HL-60/S4 treated with phorbol 12-myristate 13-acetate at 8.2 ng/mL for 4 days and 3 days (cell line): ENCODE measurements around the gene FAM47E.

Experiments
- in situ Hi-C: fragments of 300-500 bp; cut with MboI; formaldehyde crosslinking; loops from 2 replicates; pipeline ENCODE4 v1.15.0; 2022; ENCODE audit warnings: low sequenced_read_pairs

Gene FAM47E

GRCh38 chr4:76296286-76296820, 44.8 kb downstream of the FAM47E start:
- in situ Hi-C loops = loop anchor here (10.0 kb wide), 1 partner anchor 82 kb away; the partner anchor contains the start of gene SCARB2

GRCh38 chr4:76298227-76298626, 46.7 kb downstream of the FAM47E start:
- in situ Hi-C loops = loop anchor here (10.0 kb wide), 1 partner anchor 83 kb away; the partner anchor contains the start of gene SCARB2

DNA sequence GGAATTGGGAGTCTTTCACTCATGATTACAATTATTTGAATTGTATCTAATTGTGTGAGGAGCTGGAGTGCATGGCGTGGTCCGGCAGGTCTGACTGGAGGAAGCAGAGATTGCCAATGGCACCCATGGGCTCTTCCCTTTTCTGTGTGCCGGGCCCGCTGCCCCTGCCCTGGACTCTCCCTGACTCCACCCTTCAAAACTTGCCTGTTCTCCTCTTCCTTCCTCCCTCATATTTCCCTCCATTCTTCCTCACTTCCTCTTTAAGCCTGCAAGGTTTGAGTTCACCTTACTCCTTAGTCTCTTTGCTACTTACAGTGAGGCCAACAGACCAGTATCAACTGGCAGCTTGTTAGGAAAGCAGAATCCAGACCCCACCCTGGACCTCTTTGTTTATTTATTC, 48.5 kb downstream of the FAM47E start:
- in situ Hi-C loops = no loop called here

- in situ Hi-C loops = no loop called here
Measured at GRCh38 chr4:76301068-76301774, 49.7 kb downstream of the FAM47E start.

- in situ Hi-C loops = no loop called here
Measured at GRCh38 chr4:76301775-76302162, 50.2 kb downstream of the FAM47E start.

GRCh38 chr4:76302826-76303438, 51.4 kb downstream of the FAM47E start:
- in situ Hi-C loops = no loop called here

DNA sequence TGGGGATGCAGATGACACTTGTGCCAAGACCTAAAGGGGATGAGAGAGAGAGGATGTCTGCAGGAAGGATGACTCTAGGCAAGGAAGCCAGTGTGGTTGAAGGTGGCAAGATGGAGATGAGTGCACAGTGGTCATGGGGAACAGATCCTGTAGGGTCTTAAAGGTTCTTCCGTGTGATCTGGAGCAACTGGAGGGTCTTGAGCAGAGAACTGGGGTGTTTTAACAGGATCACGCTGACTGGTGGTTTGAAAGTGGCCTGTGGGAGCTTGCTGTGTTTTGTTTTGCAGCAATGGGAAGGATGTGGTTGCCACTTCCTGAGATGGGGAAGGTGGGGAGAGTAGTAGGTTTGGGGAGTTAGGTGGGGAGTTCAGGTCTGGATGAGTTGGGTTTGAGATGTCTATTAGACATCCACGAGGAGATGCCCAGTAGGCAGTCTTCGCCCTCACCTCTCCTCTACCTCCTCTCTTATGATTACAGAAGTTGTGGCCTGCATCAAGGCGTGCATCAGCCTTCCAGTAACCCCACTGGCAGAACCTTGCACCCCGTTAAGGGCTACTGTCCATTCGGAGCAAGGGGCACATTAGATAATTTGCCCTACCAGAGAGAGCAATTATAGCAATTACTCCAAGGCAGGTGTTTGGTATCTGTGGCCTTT, 53.6 kb downstream of the FAM47E start:
- in situ Hi-C loops = no loop called here

GRCh38 chr4:76305971-76306881, 54.7 kb downstream of the FAM47E start, which contains the start of gene STBD1:
Gene STBD1 (plus strand): TSS chr4:76306733. CDS start chr4:76306770, 37 bp downstream.
- in situ Hi-C loops = no loop called here

DNA sequence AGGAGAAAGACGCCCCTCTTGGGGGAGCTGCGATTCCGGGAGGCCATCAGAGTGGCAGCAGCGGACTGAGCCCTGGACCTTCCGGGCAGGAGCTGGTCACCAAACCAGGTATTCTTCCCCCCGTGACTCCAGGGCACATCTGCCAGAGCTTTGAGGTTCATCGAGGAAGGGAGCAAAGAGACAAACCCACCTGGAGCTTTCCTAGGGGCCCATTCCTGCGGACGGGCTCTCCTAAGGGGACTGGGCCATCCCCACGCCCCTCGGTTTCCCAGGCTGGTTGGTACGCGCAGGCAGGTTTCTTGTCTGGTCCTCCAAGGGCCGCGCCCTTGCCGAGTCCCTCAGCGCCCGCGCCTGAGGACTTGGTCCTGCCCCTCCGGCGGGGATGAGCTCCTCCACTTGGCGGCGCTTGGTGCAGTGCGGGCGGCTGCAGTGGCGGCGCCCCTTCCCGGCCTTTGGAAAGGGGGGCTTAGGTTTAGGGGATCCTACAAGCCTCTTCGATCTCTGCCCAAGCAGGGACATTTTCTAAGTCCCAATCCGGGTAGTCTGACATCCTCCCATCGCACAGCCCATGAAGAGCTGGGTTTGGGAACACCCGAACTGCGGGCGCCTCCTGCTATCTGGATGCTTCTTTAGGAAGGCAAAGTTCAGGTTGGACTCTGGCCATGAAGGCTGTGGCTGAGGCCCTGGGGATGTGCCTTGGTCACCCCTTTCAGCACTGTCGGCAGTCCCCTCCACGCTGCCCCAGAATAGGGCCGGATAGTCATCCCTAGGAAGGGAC, 55.5 kb downstream of the FAM47E start:
- in situ Hi-C loops = no loop called here

DNA sequence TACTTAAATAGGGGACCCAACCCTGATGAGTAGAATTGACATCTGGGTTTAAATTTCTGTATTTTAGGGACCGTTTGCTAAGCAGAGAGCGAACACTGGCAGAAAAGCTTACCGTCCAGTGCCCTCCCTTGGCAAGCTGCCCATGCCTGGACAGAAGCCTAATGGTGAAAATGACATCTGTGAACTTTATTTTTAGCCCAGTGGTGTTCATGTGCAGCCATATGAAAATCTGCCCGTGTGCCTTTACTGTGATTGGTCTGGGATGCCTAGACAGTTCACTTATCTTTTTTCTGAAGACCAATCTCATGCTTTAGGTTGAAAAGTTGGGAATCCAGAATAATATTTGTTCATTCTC, 56.1 kb downstream of the FAM47E start:
- in situ Hi-C loops = no loop called here

DNA sequence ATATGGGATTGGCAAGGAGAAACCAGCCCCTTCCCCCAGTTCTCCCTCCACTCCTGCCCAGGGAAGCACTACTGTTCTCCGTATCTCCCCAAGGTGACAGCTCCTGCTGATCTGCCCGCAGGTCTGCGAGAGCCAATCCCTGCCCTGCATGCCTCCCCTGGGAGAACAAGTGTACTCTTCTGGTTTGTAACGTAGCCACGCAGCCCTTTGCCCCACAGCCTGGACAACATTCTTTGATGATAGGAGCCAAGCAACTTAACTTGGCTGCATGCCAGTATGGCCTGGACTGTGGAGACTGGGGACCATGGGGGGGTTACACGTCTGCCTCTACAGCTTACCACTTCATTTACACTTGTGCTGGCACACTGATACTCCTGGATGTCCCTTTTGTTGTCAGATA, 57.0 kb downstream of the FAM47E start:
- in situ Hi-C loops = no loop called here

DNA sequence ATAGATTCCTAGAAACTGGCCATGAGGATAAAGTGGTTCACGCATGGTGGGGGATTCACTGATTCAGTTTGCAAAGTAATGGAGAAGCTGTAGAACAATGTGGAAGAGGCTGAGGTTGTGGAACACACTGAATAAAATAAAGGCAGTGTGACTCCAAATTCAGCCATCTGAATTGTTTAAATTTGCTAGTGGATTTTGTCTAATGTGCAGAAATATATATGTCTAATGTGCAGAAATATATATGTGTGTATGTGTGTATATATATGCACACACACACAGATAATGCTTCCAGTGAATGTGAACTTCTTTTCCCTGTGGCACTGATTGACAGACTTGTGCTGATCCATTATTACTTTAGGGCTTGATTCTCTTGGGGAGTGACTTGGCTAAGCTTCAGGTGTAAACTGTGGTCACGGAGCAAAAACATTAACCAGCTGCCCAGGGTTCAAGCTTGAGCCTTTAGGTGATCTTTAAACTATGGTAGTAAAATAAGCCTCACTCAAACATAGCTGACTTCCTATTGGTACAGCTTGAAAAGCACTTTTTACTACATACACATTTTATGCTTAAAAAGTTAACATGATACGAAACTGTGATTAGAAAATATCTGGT, 58.5 kb downstream of the FAM47E start:
- in situ Hi-C loops = no loop called here

DNA sequence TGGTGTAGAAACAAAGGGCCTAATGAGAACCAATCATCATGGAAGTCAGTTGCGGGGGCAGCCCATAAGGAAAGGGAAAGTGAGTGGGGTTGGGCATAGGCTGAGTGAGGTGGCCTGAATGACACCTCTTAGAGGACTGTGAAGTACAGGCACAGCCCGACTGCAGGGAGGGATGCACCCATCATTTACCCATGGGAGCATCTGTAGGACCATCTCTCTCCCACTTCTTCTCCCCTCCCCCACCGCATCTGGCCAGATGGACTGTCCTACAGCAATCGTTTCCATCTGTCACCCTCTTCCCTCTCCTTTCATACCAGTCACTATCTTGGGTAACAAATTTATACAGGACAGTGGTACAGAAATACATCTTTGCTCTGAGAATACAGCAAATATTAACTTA, 59.2 kb downstream of the FAM47E start:
- in situ Hi-C loops = no loop called here

- in situ Hi-C loops = no loop called here
Measured at GRCh38 chr4:76311896-76312331, 60.4 kb downstream of the FAM47E start.

- in situ Hi-C loops = no loop called here
Measured at GRCh38 chr4:76312457-76312856, 60.9 kb downstream of the FAM47E start.

DNA sequence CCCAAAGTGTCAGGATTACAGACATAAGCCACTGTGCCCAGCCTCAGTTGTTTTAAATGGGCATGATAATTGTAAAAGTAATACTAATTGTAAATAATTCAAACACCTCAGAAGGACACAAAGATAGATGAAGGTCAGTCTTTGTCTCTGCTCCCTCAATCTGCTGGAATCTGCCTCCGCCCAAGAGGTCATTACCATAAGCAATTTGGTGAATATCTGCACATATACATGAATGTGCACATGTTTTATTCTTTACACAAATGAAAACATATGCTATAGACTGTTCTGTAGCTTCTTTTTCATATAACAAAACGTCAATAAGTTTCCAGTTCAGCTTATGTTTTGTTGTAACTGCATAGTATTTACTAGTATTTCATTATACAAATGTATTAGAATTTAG, 62.0 kb downstream of the FAM47E start:
- in situ Hi-C loops = no loop called here

- in situ Hi-C loops = no loop called here
Measured at GRCh38 chr4:76315267-76315918, 63.9 kb downstream of the FAM47E start.

DNA sequence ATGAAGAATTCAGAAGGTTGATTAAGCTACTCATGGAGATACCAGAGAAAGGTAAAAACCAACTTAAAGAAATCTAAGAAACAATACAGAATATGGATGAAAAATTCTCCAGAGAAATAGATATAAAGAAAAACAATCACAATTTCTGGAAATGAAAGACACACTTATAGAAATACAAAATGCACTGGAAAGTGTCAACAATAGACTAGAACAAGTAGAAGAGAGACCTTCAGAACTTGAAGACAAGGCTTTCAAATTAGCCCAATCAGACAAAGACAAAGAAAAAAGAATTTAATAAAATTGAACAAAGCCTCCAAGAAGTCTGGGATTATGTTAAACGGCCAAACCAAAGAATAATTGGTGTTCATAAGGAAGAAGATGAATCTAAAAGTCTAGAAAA, 64.6 kb downstream of the FAM47E start:
- in situ Hi-C loops = no loop called here

- in situ Hi-C loops = no loop called here
Measured at GRCh38 chr4:76322236-76322635, 70.7 kb downstream of the FAM47E start.
